BE2C (cell line): ENCODE results near the gene ZSWIM5.
A peak's percentile ranks its signal among the peaks of the same experiment; 100 is the strongest.

ENCODE experiments used
- DNase-seq: peaks from one replicate; pipeline ENCODE4 v3.0.0-alpha.2; 2020
- H3K27me3 ChIP-seq: fragments of 250-450 bp; sonication (Bioruptor Pico); 2 replicates; pipeline ENCODE4 v1.5.1; 2020; ENCODE audit warnings: mild to moderate bottlenecking
- H3K36me3 ChIP-seq: fragments of 250-450 bp; sonication (Bioruptor Pico); 2 replicates; pipeline ENCODE4 v1.5.1; 2020; ENCODE audit warnings: mild to moderate bottlenecking
- H3K4me1 ChIP-seq: fragments of 250-450 bp; sonication (Bioruptor Pico); 2 replicates; pipeline ENCODE4 v1.5.1; 2020
- H3K4me3 ChIP-seq: 2 replicates; pipeline ENCODE4 v1.5.1; 2011; ENCODE audit warnings: low read depth, low read length
- H3K9me3 ChIP-seq: fragments of 250-450 bp; sonication (Bioruptor Pico); 2 replicates; pipeline ENCODE4 v1.5.1; 2020
- CTCF ChIP-seq: IDR thresholded peaks from 2 replicates; pipeline ENCODE4 v1.5.1; 2012; ENCODE audit warnings: mild to moderate bottlenecking, low read depth, low read length

ZSWIM5 gene

GRCh38 chr1:45014321-45015028, 191.9 kb downstream of the ZSWIM5 start:
- Histone ChIP-seq H3K27me3 (no peaks in the 10 kb centered on the region), H3K36me3 (no peaks in the 10 kb centered on the region), H3K4me1 (peaks cover 3% of the 10 kb centered on the region; the same call in 1 of the 2 replicates), H3K4me3 (no peak overlapping the region), H3K9me3 (no peaks in the 10 kb centered on the region)
- peak; percentile 68 for DNase-seq
- peak; percentile 72 for TF ChIP-seq CTCF

DNA sequence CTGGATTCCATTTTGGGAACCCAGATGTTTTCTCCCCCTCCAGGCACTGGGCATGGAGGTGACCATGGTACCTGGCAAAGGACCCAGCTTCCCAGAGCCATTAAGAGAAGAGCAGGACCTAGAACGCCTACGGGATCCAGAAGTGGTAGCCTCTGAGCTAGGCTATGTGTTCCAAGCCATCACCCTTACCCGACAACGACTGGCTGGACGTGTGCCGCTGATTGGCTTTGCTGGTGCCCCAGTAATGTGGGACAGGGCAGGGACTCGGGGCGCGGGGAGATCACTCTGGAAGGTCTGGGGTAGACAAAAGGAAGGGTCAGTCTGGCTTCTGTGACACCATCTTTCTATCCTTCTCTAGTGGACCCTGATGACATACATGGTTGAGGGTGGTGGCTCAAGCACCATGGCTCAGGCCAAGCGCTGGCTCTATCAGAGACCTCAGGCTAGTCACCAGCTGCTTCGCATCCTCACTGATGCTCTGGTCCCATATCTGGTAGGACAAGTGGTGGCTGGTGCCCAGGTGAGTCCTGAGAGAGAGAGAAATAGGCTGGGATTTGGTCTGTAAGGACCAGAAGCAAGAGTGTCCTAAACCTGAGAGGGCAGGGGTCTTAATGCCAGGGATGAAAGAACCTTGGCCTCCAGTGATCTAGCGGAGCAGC, 192.7 kb downstream of the ZSWIM5 start:
- TF ChIP-seq CTCF: no peak
- no peaks in the 10 kb centered on the region for H3K36me3 ChIP-seq
- H3K27me3 ChIP-seq: no peaks in the 10 kb centered on the region
- H3K9me3 ChIP-seq: no peaks in the 10 kb centered on the region
- no peak overlapping the region for H3K4me3 ChIP-seq
- DNase-seq: no peak
- peaks cover 3% of the 10 kb centered on the region; the same call in 1 of the 2 replicates for H3K4me1 ChIP-seq

GRCh38 chr1:45012639-45013278, 193.6 kb downstream of the ZSWIM5 start:
- H3K4me3 ChIP-seq: peak overlapping the region; percentile 80
- no peaks in the 10 kb centered on the region for H3K9me3 ChIP-seq
- H3K36me3 ChIP-seq: no peaks in the 10 kb centered on the region
- DNase-seq: peak; percentile 58
- peaks cover 3% of the 10 kb centered on the region; the same call in 1 of the 2 replicates for H3K4me1 ChIP-seq
- H3K27me3 ChIP-seq: no peaks in the 10 kb centered on the region
- no peak for TF ChIP-seq CTCF

DNA sequence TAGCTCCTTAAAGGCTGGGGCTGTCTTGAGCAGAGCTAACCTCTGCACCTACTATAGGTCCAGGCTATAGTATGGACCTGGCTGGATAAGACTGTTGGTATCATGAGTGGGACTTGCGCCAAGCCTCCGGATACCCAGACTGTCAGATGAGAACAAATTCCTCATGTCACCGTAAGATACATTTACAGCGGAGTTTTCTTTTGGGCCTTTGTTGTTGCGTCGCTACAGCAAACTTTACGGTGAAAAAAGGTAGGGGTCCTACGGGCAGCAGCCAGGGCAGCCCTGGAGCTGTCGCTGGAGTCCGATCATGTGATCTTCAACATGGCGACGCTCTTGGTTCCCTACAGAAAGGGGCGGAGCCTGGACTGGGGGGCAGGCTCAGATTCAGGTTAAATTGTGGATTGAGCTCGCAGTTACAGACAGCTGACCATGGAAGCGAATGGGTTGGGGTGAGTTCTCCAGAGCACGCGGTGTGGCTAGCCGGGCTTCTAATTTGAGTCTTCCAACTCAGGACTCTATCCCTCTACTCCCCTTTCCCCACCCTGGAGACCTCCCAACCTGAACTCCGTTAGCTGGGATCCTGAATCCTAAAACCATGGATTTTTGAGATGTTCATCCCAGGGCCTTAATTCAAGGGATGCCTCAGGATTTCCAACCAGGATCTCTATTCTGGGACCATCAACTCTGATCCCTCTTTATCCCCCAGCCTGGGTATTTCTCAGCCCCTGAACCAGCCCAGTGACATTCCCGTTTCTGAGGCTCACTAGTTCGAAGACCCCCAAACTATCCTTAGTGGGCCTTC, 194.4 kb downstream of the ZSWIM5 start, which contains the start of gene UROD:
Gene UROD, plus strand, starts transcription at position 418 of the 802 bp plus-strand sequence. Its CDS starts 12 bp downstream, at position 430.
- Histone ChIP-seq H3K4me1 (peaks cover 3% of the 10 kb centered on the region; the same call in 1 of the 2 replicates), H3K27me3 (no peaks in the 10 kb centered on the region), H3K4me3 (peak within 1 kb of the TSS; percentile 80), H3K9me3 (no peaks in the 10 kb centered on the region), H3K36me3 (no peaks in the 10 kb centered on the region)
- peak; percentile 87 for DNase-seq
- no peak for TF ChIP-seq CTCF

- TF ChIP-seq CTCF: no peak
- no peaks in the 10 kb centered on the region for H3K36me3 ChIP-seq
- peak; percentile 73 for DNase-seq
These were observed 195.3 kb downstream of the ZSWIM5 start, which contains the start of gene HECTD3 for GRCh38 chr1:45010855-45011811. TSS of gene HECTD3 (minus strand) at chr1:45011324. CDS start at chr1:45011257, 67 bp downstream.

More at GRCh38 chr1:45010855-45011811, 195.3 kb downstream of the ZSWIM5 start, which contains the start of gene HECTD3:
- no peaks in the 10 kb centered on the region for H3K9me3 ChIP-seq
- H3K4me3 ChIP-seq: peak within 1 kb of the TSS; percentile 80
- H3K4me1 ChIP-seq: peaks cover 3% of the 10 kb centered on the region; the same call in 1 of the 2 replicates
- no peaks in the 10 kb centered on the region for H3K27me3 ChIP-seq
